GM12878 (cell line): Measurements from ENCODE around the gene SYTL1.

Experiments
- CHD1 ChIP-seq: IDR thresholded peaks from 2 replicates; pipeline ENCODE4 v1.6.1; 2012; ENCODE audit warnings: low read depth, low read length, improper control_type of control experiment
- EZH2 ChIP-seq: IDR thresholded peaks from 2 replicates; pipeline ENCODE4 v1.6.1; 2012; ENCODE audit warnings: low read depth, mild to moderate bottlenecking, control low read depth, inconsistent platforms, low read length, borderline replicate concordance; ENCODE audit not compliant: control insufficient read depth
- POLR2AphosphoS2 ChIP-seq: IDR thresholded peaks from 2 replicates; pipeline ENCODE4 v1.6.1; 2011; ENCODE audit warnings: low read depth, mild to moderate bottlenecking, low read length, improper control_type of control experiment, moderate library complexity
- POLR2AphosphoS5 ChIP-seq: IDR thresholded peaks from 2 replicates; pipeline ENCODE4 v1.6.1; 2011; ENCODE audit warnings: mild to moderate bottlenecking, low read length, inconsistent platforms
- SREBF1 ChIP-seq: IDR thresholded peaks from 2 replicates; pipeline ENCODE4 v1.6.1; 2012; ENCODE audit warnings: mild to moderate bottlenecking, low read length
- TF ChIP-seq, protein P1 (sequence below), 3 experiments: IDR thresholded peaks in 2 of 3; conservative IDR thresholded peaks in 1 of 3; 2 replicates each; pipeline ENCODE4 v1.5.1; 2011; ENCODE audit warnings: low read depth in 3 of 3, low read length in 3 of 3, mild to moderate bottlenecking in 3 of 3, control low read depth in 2 of 3, moderate library complexity in 2 of 3, inconsistent platforms in 1 of 3, mixed read lengths in 1 of 3; ENCODE audit not compliant: control insufficient read depth in 2 of 3, insufficient read depth in 1 of 3; ENCODE audit errors: extremely low read depth in 1 of 3
- TF ChIP-seq, protein P2 (sequence below): IDR thresholded peaks from 2 replicates; pipeline ENCODE4 v1.6.1; 2011; ENCODE audit warnings: low read depth, low read length, improper control_type of control experiment, borderline replicate concordance

DNA sequence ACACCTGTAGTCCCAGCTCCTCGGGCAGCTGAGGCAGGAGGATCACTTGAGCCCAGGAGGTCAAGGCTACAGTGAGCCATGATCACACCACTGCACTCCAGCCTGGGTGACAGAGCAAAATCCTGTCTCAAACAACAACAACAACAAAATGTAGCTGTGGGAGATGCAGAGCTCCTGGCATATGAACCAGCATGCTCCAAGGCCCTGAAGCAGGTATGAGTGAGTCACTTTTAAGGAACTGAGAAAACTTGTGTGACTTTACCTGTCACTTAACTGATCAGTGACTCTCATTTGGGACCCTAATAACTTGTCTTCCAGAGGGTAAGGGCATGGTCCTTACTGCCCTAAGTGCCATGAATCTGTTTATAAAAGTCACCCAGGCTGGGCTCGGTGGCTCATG lies 39.2 kb upstream of the SYTL1 start:
- TF ChIP-seq EZH2 = no peak
- TF ChIP-seq, protein P1, sequence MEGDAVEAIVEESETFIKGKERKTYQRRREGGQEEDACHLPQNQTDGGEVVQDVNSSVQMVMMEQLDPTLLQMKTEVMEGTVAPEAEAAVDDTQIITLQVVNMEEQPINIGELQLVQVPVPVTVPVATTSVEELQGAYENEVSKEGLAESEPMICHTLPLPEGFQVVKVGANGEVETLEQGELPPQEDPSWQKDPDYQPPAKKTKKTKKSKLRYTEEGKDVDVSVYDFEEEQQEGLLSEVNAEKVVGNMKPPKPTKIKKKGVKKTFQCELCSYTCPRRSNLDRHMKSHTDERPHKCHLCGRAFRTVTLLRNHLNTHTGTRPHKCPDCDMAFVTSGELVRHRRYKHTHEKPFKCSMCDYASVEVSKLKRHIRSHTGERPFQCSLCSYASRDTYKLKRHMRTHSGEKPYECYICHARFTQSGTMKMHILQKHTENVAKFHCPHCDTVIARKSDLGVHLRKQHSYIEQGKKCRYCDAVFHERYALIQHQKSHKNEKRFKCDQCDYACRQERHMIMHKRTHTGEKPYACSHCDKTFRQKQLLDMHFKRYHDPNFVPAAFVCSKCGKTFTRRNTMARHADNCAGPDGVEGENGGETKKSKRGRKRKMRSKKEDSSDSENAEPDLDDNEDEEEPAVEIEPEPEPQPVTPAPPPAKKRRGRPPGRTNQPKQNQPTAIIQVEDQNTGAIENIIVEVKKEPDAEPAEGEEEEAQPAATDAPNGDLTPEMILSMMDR (IDR thresholded peaks at IDR 0.05 in 2 of 3, conservative IDR thresholded peaks at IDR 0.05 in 1 of 3; ENCODE audit: control insufficient read depth in 2 of 3, extremely low read depth in 1 of 3, insufficient read depth in 1 of 3, low read depth in 3 of 3, low read length in 3 of 3) = no peak
- TF ChIP-seq POLR2AphosphoS2 = no peak
- no peak for TF ChIP-seq POLR2AphosphoS5
- no peak for TF ChIP-seq CHD1
- TF ChIP-seq SREBF1 = no peak
- TF ChIP-seq, protein P2, sequence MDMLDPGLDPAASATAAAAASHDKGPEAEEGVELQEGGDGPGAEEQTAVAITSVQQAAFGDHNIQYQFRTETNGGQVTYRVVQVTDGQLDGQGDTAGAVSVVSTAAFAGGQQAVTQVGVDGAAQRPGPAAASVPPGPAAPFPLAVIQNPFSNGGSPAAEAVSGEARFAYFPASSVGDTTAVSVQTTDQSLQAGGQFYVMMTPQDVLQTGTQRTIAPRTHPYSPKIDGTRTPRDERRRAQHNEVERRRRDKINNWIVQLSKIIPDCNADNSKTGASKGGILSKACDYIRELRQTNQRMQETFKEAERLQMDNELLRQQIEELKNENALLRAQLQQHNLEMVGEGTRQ = no peak
